Fibroblast of skin of left quadriceps (primary cell): ENCODE measurements around the gene TMEM74B.

Experiments
- DNase-seq, 2 experiments: peaks; one replicate each; pipeline ENCODE4 v3.0.0-alpha.2; 2013; ENCODE audit warnings: low read depth in 2 of 2

Gene TMEM74B

GRCh38 chr20:1205802-1206201 is 21.0 kb upstream of the TMEM74B start:
- no peak for DNase-seq

GRCh38 chr20:1204576-1204975 is 19.8 kb upstream of the TMEM74B start:
- no peak for DNase-seq

- no peak for DNase-seq
Measured at GRCh38 chr20:1204113-1204512, 19.3 kb upstream of the TMEM74B start.

GRCh38 chr20:1203630-1204029 is 18.8 kb upstream of the TMEM74B start:
- no peak for DNase-seq

GRCh38 chr20:1202762-1203504 is 18.2 kb upstream of the TMEM74B start, which contains the start of gene C20orf202:
C20orf202 (plus strand) TSS chr20:1203454; CDS start chr20:1203586, 132 bp downstream.
- DNase-seq: no peak

- DNase-seq: no peak
Measured at GRCh38 chr20:1199964-1200363, 15.2 kb upstream of the TMEM74B start.

- no peak for DNase-seq
Measured at GRCh38 chr20:1199212-1199873, 14.6 kb upstream of the TMEM74B start.

- DNase-seq: no peak
Measured at GRCh38 chr20:1198751-1199150, 14.0 kb upstream of the TMEM74B start.

- no peak for DNase-seq
Measured at GRCh38 chr20:1197801-1198200, 13.0 kb upstream of the TMEM74B start.

- no peak for DNase-seq
Measured at GRCh38 chr20:1196634-1197033, 11.9 kb upstream of the TMEM74B start.

- no peak for DNase-seq
Measured at GRCh38 chr20:1195226-1195625, 10.4 kb upstream of the TMEM74B start.

- DNase-seq: no peak
Measured at GRCh38 chr20:1191299-1191698, 6.5 kb upstream of the TMEM74B start.

- no peak for DNase-seq
Measured at GRCh38 chr20:1190847-1191246, 6.1 kb upstream of the TMEM74B start.

GRCh38 chr20:1189827-1190226 is 5.0 kb upstream of the TMEM74B start:
- DNase-seq: no peak

- DNase-seq: no peak
Measured at GRCh38 chr20:1188347-1188746, 3.6 kb upstream of the TMEM74B start.

- no peak for DNase-seq
Measured at GRCh38 chr20:1187605-1188171, 2.9 kb upstream of the TMEM74B start.

GRCh38 chr20:1186367-1186991 is 1.7 kb upstream of the TMEM74B start:
- no peak for DNase-seq

GRCh38 chr20:1185790-1186334 is 1.1 kb upstream of the TMEM74B start:
- no peak for DNase-seq

GRCh38 chr20:1185316-1185741 is 548 bp upstream of the TMEM74B start:
- no peak for DNase-seq

- DNase-seq: no peak
Measured at GRCh38 chr20:1184260-1184637, 532 bp downstream of the TMEM74B start.

- no peak for DNase-seq
Measured at GRCh38 chr20:1183153-1183552, 1.6 kb downstream of the TMEM74B start.

- no peak for DNase-seq
Measured at GRCh38 chr20:1182106-1182505, 2.7 kb downstream of the TMEM74B start.
